NCI-H2196 treated with DMSO at 0.1 percent for 48 hours (cell line): ENCODE measurements around the gene THSD7B.
"Not testable (repeated sequence)": the region's sequence is repeated elsewhere in the genome, so short reads cannot be mapped to it uniquely, and the experiment has no call there.

ENCODE experiments used
- DNase-seq: peaks from one replicate; lab custom pipeline; 2025; ENCODE audit not compliant: unreplicated experiment; lab: John Stamatoyannopoulos, UW

The THSD7B gene

GRCh38 chr2:137039482-137040152 is 274.3 kb downstream of the THSD7B start:
- DNase-seq, result no peak

- DNase-seq, result no peak
Measured at GRCh38 chr2:137047369-137047768, 282.0 kb downstream of the THSD7B start.

- DNase-seq, result no peak
Measured at GRCh38 chr2:137048455-137048854, 283.1 kb downstream of the THSD7B start.

DNA sequence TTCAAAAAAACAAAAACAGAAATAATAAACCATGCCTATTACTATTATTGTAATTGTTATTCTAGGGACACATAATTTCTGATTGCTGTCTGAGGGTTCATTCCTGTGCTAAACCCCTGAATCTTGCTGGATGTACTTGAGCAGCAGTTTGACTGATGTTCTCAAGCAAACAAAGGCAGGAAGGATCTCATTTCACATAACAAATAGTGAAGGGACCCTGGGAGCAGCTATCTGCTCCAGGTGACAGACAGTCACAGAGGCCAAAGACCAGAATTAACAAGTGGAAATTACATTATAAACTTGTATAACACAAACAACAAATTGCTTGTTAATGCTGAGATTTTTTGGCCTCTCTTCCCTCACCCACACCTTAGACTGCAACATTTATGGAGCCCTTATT is 284.2 kb downstream of the THSD7B start:
- DNase-seq, result no peak

DNA sequence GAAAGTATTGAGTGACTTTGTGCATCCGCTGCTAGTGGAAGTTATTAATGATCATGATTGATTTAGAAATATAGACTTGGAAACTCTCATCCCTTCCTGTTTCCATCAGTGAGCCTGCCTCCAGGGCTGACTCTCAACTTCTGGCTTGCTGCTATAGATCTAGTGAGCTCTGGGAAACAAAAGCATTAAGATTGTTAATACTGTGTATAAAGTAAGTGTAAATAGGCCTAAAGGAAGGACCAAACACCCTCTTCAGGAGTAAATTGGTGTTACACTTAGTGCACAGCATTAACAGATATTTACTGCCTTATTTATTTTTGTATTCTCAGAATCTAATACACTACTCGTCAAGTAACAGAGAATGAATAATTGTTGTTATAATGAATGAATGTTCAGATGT is 285.6 kb downstream of the THSD7B start:
- DNase-seq, result no peak

DNA sequence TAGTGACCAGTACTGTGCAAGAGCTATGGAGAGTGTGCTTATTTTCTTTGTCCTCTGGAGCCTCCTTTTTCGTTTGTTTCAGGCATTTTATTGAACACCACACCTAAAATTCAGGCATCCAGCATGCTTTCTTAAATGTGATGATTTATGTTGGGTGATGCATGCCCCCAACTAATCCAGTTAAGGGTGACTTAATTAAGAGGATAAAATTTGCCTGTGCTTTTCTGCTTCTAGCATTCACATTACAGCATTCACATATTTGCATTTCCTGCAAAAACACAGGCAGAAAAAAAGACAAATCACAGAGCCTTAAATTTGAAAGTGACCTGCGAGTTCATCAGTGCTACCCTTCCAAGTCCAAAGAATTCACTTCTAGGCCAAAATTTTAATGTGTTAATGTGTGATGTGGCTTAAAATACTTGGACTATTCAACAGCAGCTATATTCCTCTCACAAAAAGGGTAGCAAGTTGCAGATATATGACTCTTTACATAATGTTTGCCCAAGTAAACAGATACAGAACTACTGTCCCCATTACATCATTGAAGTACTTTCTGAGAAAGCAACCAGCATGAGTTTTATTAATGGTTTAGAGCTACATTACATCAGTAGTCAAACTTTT is 286.5 kb downstream of the THSD7B start:
- no peak for DNase-seq

DNA sequence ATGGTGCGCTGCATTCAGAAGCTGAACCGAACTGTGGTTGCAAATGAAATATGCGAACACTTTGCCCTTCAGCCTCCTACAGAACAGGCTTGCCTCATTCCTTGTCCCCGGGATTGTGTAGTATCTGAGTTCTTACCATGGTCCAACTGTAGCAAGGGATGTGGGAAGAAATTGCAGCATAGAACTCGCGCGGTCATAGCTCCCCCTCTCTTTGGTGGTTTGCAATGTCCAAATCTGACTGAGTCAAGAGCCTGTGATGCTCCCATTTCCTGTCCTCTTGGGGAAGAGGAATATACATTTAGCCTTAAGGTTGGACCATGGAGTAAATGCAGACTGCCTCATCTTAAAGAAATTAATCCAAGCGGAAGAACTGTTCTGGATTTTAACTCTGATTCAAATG is 291.4 kb downstream of the THSD7B start:
- no peak for DNase-seq

DNA sequence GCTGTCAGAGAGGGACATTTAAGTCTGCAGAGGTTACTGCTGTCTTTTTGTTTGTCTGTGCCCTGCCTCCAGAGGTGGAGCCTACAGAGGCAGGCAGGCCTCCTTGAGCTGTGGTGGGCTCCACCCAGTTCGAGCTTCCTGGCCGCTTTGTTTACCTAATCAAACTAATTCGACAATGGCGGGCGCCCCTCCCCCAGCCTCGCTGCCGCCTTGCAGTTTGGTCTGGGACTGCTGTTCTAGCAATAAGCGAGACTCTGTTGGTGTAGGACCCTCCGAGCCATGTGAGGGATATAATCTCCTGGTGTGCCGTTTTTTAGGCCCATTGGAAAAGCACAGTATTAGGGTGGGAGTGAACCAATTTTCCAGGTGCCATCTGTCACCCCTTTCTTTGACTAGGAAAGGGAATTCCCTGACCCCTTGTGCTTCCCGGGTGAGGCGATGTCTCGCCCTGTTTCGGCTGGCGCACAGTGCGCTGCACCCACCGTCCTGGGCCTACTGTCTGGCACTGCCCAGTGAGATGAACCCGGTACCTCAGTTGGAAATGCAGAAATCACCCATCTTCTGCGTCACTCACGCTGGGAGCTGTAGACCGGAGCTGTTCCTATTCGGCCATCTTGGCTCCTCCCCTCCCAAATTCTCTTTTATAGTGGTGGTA is 310.9 kb downstream of the THSD7B start:
- not testable (repeated sequence) for DNase-seq

DNA sequence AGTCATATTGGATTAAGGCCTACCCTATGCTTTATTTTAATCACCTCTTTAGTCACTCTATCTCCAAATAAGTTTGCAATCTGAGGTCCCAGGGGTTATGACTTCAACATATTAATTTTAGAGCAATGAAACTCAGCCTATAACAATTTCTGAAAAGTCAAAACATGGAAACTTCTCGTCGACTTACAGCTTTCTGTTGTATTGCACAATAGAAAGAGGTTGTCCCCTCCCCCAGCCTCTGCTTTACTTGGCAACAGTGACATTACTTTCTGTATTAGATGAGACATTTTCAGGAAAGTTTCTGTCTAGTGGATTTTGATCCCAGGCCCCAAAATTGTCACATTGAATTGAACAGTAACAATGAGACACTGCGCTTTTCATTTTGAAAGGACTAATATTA is 326.4 kb downstream of the THSD7B start:
- DNase-seq, result no peak

DNA sequence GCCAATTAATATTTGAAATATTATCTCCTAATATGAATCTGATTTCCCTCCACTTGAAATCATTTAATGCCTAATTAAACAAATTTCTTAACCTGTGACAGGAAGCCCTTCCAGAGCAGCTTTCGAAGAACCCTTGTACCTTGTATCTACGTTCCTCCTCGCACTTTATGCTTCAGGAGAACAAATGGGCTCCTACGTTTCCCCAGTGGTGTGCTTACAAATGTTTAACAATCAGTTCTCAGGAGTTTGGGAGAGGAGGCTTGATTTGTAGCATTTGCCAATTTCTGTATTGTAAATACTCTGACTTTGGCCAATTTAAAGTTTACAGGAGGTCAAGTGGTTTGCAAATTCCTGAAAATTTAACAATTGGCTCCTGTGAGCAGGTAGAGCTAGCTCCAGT is 327.8 kb downstream of the THSD7B start:
- no peak for DNase-seq

DNA sequence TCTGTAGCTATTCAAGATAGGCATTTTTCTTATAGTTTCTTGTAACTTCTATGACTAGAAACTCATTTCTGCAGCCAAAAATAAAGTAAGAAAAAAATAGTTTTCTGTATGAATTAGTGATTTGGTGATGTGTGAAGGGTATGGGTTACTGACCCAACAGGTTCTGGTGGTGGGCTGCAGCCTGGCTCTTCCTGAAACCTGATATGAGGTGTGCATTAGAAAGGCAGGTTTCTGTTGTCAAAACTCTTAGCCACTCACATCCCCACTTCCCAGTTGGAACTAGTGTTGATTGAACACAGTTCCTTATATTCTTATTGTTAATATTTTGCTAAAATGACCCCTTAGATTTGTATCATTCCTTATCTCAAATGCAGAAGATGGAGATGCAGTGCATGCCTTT is 330.8 kb downstream of the THSD7B start:
- DNase-seq, result no peak

DNA sequence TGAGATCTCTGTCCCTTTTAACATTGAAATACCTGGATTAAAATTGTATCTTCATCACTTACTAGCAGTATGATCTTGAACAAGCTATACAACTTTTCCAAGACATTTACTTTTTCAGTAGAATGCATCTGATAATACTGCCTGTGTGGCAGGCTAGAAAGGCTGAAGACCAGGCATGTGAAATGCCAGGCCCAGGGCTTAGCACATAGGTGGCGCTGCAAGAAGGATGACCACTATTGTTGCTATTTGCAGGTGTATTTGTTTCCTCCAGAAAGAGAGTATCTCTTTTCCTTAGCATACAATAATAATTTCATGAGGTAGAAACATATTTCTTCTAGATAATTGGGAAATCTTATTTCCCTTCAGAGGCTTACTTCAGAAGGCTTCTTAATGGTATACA is 331.3 kb downstream of the THSD7B start:
- DNase-seq, result no peak

- DNase-seq, result not testable (repeated sequence)
Measured at GRCh38 chr2:137101814-137102213, 336.5 kb downstream of the THSD7B start.

DNA sequence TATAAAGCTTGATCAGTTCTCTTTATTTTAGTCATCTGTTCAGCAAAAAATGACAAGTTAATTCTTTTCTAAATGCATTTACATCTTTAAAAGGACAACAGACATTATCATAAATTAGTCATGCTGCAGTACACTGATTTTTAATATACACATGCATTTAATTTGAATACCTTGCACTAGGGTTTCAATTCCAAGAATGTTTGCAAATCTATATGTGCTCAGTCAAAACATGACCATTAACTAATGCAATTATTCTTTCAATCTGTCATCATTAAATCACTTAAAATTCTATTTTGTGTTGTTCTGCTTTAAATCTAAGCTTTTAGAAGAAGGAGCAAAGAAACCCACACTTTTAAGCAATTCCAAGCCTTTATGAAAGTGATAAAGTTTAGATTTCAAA is 342.6 kb downstream of the THSD7B start:
- no peak for DNase-seq

DNA sequence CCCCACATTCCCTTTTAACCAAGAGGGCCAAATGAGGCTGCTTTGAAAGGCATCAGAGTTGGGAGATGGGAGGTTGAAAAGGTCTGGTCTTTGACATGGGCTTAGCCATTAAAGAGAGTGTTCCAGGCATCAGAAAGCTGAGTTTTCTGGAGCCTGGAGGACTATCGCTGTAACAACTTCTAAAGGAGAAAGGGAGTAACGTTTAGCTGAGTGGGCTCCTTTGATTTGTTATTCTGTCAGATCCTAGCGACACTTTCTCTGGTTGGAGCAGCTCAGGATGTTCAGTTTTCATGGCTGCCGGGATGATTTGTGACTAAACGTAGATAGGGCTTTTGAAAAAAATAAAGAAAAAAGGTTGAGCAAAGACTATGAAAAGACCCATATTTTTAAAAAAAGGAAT is 346.6 kb downstream of the THSD7B start:
- DNase-seq, result no peak

GRCh38 chr2:137115081-137115794 is 349.9 kb downstream of the THSD7B start:
- no peak for DNase-seq

- DNase-seq, result no peak
Measured at GRCh38 chr2:137115795-137116089, 350.4 kb downstream of the THSD7B start.

GRCh38 chr2:137117385-137117784 is 352.0 kb downstream of the THSD7B start:
- no peak for DNase-seq

DNA sequence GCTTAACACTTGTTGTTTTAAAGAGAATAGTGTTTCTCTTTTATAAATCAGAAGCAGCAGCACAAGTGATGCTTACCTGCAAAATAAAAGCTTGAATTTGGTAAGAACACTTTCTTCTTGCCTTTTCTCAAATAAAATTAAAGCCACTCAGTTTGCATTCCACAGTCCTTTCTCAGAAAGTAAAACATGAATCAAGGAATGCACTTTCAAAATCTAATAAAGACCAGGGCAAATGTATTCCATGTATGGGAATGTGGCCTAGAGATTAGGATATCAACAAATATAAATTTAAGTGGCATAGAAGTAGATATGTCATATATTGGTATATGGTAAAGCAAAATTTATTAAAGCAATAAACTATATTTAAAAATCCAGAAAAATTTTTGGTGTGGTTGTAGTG is 352.8 kb downstream of the THSD7B start:
- no peak for DNase-seq

GRCh38 chr2:137123226-137123625 is 357.9 kb downstream of the THSD7B start:
- no peak for DNase-seq

GRCh38 chr2:137133225-137133624 is 367.9 kb downstream of the THSD7B start:
- no peak for DNase-seq

GRCh38 chr2:137138263-137138662 is 372.9 kb downstream of the THSD7B start:
- DNase-seq, result no peak
